Measurements from ENCODE around the gene GBGT1.

GBGT1 gene

GRCh38 chr9:133162861-133163503, 732 bp downstream of the GBGT1 start:
- DNase-seq (ENCODE audit: low spot score): peak; percentile 35

DNA sequence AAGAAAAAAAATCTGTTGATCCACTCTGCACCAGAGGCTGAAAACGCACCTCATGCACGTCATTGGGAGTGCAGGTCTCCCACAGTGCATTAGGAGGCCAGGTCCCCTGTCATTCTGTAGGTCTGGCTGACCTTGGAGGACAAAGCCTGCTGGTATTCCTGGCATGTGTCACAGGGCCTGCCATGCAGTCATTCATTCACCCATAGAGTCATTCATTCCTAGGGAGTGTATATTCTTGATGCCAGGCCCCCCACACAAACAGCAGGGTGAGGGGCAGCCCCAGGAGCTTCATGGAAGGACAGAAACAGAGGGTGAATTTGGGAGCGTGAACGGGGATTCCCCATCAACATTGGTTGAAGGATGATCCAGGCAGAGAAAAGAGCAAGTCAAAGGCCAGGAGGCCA, 2.2 kb downstream of the GBGT1 start:
- DNase-seq (ENCODE audit: low spot score): no peak

- peak; percentile 87 for DNase-seq (ENCODE audit: low spot score)
Measured at GRCh38 chr9:133160742-133161546, 2.8 kb downstream of the GBGT1 start.

DNA sequence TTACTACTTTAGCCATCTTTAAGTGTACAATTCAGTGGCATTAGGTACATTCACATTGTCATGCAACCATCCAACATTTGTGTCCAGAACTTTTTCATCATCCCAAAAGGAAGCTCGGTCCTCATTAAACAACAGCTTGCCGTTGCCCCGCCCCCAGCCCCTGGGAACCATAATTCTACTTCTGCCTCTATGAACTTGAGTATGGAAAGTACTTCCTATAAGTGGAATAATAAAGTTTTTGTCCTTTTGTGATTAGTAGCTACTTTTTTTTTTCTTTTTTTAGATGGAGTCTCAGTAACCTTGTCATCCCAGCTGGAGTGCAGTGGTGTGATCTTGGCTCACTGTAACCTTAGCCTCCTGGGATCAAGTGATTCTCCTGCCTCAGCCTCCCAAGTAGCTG, 5.0 kb downstream of the GBGT1 start:
- DNase-seq (ENCODE audit: low spot score): no peak

- no peak for DNase-seq (ENCODE audit: low spot score)
Measured at GRCh38 chr9:133155156-133155555, 8.6 kb downstream of the GBGT1 start.

DNA sequence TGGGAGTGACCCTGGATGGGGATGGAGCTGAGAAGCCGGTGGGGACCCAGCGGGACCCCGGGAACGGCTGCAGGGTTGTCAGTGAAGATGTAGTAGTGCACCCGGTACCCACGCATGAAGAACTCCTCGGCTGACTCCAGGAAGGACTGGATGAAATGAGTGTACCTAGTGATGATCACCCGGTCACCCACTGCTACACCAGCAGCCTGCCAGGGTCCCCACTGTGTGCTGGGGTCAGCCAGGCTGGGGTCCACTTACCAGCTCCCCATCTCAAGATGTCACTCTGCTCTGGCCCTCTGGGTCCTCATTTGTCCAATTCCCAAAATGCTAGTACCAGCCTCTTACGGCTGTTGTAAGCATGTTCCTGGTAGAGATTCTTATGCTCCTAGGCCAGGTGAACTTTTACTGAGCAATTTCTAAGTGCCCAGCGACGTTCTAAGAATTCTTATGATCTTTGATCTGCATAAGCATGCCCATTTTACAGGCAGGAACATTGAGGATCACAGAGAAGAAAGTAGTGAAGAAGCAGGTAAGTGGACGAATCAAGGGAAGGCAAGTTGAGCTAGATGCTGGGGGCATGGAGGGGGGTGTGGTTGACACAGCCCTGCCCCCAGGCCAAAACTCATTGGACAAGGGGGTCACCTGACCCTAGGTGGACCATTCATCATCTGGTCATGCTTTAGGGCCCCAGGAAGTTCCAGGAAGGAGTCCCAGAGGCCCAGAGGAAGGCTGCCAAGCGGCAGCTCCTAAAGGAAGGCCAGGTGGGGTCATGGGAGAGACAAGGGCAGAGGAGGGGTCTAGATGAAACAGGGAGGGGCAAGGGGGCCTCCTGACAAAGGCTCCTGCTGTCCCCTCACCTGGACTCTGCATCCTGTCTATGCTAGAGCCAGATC, 9.4 kb downstream of the GBGT1 start:
- no peak for DNase-seq (ENCODE audit: low spot score)

- no peak for DNase-seq (ENCODE audit: low spot score)
Measured at GRCh38 chr9:133153227-133154096, 10.3 kb downstream of the GBGT1 start.

- DNase-seq (ENCODE audit: low spot score): no peak
Measured at GRCh38 chr9:133151601-133152525, 11.9 kb downstream of the GBGT1 start.

DNA sequence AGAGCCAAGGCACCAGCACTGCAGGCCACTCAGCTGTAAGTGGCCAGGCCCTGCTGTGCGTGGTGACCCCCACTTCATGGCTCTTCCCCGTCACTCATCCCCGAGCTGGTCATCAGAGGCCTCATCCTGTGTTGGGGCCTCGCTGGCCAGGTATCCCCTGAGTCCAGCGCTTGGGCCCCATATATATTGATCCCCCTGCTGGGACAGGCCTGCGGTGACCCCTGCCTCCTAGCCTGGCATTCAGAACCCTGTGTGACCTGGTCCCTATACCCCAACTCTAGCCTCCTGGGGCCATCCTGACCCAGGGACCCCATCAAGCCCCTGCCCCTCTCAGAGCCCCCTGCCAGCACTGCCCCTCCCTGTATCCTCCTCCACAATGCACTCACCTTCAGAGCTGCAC, 12.7 kb downstream of the GBGT1 start:
- DNase-seq (ENCODE audit: low spot score): no peak

GRCh38 chr9:133149130-133150015, 14.3 kb downstream of the GBGT1 start:
- peak; percentile 97 for DNase-seq (ENCODE audit: low spot score)

DNA sequence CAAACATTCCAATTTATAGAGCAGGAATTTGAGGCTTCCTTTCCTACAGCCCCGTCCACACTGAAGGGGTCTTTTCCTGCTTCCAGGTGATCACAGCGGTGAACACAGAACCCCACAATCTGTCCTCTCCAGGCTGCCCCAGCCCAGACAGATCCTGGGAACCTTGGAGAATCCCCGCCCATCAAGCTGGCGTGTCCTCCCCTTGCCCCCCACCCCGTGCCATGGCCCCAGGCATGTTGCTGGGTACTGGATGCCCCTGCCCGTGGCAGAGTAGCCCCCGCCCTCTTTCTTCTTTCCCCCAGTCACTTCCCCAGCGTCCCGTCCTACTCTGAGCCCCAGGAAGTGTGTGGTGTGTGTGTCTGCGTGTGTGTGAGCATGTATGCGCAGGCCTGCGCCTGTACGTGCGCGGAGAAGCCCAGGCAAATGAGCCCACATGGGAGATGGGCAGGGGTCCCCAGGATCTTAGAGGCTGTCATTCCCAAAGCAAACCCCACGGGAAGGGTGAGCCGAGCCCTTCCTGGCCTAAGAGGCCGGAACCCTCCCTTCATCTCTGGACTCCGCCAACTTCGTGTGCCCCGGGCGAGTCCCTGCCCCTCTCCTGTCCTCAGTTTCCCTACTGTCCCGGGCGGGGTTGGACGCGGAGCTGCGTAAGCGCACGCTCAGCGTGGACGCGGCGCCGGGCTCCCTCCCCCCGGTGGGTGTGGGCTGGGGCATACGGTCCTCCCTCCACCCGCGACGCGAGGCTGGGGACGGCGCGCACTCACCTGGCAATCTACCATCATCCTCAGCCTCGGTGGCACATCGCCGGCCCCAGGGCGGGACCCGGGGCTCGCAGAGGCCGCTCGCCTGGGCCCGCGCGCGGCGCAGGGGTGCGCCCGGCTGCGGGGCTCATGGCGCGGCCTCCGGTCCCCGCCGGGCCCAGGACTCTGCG, 15.2 kb downstream of the GBGT1 start:
- no peak for DNase-seq (ENCODE audit: low spot score)

DNA sequence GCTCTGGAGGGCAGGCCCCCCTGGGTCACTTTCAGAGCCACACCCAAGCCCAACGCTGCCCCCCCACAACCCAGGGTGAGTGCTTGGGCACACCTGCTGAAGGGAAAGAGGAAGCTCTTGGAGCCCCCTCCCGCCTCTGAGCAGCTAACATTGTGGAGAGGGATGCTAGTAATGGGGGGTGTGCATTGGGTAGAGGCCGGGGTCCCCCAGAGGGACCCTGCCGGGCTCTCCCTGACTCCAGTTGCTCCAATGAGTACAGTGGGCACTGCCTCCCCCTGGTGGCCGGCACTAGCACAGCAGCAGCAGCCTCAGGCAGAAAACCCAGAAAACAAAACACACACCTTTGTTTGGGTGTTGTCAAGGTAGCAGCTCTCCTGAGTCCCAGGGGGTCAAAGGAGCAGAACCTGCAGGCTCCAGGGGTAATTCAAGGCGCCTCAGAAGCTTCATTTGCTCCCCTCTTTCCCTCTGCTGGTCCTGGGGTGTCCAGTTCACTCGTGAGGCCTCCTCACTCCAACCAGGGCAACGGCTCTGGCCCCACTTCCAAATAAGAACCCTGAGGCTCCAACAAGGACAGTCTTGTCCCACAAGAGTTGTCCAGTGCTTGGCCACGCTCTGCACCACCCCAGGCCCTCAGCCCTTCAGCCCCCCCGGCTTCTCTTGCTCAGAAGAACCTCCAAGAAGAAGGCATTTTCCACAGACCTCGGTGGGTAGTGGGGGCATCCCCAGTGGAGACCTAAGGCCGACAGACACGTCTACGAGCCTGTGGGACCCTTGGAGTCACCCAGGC, 16.1 kb downstream of the GBGT1 start:
- DNase-seq (ENCODE audit: low spot score): peak; percentile 85

GRCh38 chr9:133146746-133147411, 16.8 kb downstream of the GBGT1 start:
- no peak for DNase-seq (ENCODE audit: low spot score)

- DNase-seq (ENCODE audit: low spot score): no peak
Measured at GRCh38 chr9:133144904-133145851, 18.5 kb downstream of the GBGT1 start.

GRCh38 chr9:133144142-133144903, 19.4 kb downstream of the GBGT1 start:
- peak; percentile 91 for DNase-seq (ENCODE audit: low spot score)

All from AG08396 (cell line).